GM12801 (cell line): ENCODE results near the gene ATP6V1A.

Source experiments
- TF ChIP-seq, protein P1 (sequence below): IDR thresholded peaks from one replicate; pipeline ENCODE4 v1.5.1; 2011; ENCODE audit warnings: control low read depth; ENCODE audit not compliant: insufficient read length; ENCODE audit errors: extremely low read depth

Gene ATP6V1A

DNA sequence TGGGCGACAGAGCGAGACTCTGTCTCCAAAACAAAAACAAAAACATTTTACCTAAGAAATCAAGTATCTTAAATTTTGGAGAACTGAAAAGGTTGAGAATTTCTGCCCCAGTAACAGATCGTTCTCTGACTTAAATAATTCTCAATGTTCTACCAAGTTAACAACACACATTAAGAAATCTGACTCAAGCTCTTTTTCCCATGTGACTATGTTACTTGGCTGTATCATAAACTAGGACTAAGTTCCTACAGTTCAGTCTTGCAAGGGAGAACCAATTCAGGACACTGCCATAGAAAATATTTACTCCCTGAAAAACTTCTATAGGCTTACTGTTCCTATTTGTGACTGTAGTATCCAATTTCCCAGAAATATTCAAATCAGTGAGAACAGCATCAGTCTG, 29.5 kb upstream of the ATP6V1A start:
- TF ChIP-seq, protein P1, sequence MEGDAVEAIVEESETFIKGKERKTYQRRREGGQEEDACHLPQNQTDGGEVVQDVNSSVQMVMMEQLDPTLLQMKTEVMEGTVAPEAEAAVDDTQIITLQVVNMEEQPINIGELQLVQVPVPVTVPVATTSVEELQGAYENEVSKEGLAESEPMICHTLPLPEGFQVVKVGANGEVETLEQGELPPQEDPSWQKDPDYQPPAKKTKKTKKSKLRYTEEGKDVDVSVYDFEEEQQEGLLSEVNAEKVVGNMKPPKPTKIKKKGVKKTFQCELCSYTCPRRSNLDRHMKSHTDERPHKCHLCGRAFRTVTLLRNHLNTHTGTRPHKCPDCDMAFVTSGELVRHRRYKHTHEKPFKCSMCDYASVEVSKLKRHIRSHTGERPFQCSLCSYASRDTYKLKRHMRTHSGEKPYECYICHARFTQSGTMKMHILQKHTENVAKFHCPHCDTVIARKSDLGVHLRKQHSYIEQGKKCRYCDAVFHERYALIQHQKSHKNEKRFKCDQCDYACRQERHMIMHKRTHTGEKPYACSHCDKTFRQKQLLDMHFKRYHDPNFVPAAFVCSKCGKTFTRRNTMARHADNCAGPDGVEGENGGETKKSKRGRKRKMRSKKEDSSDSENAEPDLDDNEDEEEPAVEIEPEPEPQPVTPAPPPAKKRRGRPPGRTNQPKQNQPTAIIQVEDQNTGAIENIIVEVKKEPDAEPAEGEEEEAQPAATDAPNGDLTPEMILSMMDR, result no peak

DNA sequence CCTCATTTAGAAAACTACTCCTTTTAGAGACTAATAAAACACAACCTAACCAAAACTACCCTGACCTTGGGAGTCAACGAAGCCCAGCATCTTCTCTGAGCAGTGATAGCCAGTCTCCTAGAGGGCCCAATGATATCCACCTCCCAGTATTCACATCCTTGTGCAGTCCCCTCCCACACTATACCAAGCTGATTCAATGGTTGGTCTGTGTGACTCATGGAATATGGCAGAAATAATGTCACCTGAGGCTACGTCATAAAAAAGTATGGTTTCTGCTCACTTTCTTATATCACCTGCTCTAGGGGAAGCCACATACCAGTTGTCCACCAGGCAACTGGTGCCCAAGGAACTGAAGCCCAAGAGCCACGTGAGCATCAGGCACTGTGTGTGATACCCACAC, 29.0 kb upstream of the ATP6V1A start:
- TF ChIP-seq, protein P1, result no peak

DNA sequence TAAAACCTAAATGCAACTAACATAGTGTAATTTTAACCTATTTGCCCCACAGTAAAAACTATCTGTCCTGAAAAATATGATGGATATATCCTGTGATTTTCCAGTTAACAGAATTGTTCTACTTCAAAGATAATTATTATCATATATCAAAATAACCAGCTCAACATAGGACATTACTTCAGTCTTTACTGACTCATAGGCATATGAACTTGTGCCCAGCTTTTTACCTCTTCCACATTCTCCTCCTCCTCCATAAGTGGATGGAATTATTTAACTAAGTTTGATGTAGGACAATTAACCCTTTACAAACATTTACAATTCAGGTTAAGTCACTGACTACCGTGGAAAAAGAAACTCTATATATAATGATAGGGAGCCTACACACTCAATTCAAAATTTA, 27.5 kb upstream of the ATP6V1A start:
- TF ChIP-seq, protein P1, result no peak

DNA sequence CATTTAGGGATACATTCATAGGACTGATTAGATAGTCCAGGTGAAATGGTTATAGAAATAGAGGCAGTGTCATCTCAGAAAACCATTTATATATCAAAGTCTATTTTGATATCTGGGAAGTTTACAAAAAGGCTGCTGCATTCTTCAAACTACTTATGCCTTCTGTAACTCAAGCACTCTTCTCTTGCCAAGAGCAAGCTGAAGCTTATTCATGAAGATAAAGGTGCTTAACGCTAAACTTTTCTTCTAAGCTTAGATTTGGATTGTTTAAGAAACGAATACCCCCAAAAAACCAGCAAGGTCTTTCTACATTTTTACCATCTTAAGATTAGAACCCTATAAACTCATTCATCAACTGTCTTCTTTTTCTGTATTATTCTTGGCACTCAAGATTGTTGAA, 27.1 kb upstream of the ATP6V1A start:
- TF ChIP-seq, protein P1, result no peak

DNA sequence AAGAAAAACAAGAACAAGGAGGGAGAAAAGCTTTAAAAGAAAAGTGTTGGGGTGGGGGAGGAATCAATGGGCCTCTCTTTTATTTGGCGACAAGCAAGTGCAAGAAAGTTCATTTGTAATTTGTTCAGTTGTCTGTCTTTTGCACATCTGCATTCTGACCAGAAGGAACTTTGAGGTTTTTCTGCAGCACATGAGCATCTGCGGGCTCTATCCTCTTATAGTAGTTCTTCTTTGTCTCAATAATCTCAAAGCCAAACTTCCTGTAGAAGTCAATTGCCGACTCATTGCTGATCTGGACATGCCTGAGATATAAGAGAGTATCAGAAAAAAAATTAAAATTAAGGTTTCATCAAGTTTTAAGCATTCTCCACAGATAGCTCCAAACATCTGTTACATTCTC, 25.2 kb upstream of the ATP6V1A start:
- TF ChIP-seq, protein P1, result no peak

DNA sequence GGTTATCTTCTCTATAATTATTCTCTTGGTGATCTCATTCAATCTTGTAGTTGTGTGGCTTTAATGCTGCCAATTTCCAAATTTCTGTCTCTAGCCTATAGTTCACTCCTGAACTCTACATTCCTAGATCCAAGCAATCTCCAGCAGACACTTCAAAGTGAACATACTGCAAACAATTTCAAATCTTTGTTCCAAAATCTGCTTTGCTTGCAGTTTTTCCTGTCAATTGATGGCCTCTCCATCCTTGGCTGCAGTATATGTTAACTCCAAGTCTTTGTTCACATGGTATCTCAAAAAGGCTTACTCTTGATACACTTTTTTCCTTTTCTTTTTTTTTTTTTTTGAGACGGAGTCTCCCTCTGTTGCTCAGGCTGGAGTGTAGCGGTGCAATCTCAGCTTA, 18.2 kb upstream of the ATP6V1A start:
- TF ChIP-seq, protein P1, result no peak

DNA sequence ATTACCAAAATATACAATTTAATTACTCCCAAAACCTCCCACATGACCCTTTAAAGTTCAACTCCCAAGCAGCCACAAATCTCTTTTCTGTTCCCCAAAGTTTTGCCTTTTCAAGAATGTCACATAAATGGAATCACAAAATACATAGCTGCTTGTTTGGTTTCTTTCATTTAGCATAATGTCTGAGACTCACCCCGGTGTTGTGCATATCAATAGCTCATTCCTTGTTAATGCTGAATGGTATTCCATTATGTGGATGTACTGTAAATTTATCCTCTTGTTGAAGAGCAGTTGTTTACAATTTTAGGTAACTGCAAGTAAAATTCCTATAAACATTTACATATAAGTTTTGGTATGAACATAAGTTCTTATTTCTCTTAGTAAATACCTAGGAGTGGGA, 16.3 kb upstream of the ATP6V1A start:
- TF ChIP-seq, protein P1, result no peak

DNA sequence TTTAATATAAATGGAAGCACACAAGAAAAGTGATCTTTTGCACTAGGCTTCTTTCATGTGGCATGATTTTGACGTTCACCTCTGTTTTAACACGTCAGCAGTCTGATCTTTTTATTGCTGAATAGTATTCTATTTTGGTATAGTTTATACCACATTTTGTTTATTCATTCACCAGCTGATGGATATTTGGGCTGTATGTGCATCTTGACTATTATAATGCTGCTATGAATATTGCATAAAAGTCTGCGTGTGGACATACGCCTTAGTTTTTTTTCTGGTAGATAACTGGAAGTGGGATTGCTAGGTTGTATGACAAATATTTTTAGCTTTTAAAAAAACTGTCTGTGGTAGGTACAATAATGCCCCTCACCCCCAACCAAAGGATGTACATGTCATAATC, 15.1 kb upstream of the ATP6V1A start:
- TF ChIP-seq, protein P1, result no peak
